ENCODE measurements around the gene ERGIC1.

- TF ChIP-seq CTCF (IDR thresholded peaks at IDR 0.05): no peak
- TF ChIP-seq POLR2AphosphoS5 (IDR thresholded peaks at IDR 0.05): no peak
- TF ChIP-seq POLR2A (IDR thresholded peaks at IDR 0.05): no peak
- TF ChIP-seq EP300 (IDR thresholded peaks at IDR 0.05): no peak
Measured at GRCh38 chr5:172941067-172941516, 107.0 kb downstream of the ERGIC1 start.

Measured in gastroesophageal sphincter (tissue), 3 donors.